Stimulated activated CD8-positive, alpha-beta memory T cell treated with anti-CD3 and anti-CD28 coated beads, Interleukin-7, amount 100 ng/mL, for 1 hour (primary cell): ENCODE measurements around the gene MIEF1.

Experiments used
- DNase-seq, 2 donors: peaks; one replicate each; pipeline ENCODE4 v3.0.0-alpha.2; 2020; ENCODE audit warnings: low read depth in 2 of 2

Gene MIEF1

DNA sequence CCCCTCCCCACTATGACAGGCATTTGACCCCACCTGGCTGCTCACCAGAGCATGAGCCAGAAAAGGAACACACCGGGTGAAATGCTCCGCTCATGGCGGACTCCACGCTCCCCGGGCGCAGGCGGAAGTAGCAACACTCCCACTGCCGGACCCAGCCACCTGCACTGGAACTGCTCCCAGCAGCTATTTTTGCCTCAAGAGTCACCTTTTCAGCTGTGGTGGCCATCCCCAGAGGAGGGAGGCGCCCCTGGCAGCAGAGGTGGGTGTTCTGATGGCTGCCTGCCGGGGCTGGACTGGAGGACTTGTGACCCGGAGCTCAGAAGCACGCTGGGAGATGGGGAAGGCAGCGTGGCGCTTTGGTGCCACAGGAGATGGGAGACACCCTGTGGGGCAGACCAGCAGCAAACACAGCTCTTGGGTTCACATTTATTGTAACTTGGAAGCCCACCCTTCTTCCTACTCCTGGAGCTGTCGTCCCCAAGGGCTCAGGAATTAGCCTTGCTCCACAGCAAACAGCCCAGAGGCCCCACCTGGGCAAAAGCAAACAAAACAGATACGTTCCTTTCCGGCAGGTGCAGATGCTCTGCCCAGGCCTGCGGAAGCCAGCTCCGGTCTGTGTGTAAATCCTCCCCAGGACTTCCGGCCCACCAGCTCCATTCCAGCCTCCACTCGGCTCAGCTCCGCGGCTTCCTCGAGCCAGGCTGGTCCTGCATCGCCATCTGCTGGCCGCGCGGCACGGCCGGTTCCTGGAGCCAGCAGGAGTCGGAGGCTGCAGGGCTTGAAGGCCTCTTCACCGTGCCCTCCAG, 26.8 kb downstream of the MIEF1 start:
- peak; percentile 76 to 78 for DNase-seq

DNA sequence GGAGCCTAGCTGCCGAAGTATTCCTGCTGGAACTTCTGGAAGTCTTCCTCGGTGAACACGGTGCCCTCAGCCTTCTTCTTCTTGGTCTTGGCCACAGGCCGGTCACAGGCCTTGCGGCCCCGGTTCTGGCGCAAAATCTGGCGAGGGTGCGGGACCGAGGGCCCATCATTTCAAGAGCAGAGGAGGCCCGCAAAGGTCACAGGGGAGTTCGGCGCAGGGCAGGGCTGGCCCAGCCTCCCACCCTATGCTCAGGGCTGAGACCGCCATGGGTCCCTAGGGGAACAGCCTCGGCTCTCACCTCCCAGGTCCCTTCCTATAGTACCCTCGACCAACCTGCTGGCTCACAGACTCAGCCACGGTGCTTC, 27.4 kb downstream of the MIEF1 start:
- DNase-seq, result no peak

DNA sequence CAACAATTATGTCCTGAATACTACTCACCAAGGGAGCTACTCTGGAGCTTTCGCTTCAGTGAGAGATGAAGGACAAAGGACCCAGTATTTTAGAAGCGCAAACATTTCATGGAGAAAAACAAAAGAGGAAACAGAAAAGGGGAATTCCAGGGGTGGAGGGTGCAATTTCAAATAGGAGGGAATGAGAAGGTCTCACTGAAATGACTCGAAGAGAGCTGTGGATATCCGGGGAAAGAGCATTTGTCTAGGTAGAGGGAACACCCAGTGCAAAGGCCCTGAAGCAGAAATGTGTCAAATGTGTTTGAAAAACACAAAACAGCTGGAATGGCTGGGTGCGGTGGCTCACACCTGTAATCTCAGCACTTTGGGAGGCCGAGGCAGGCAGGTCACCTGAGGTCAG, 28.0 kb downstream of the MIEF1 start:
- no peak for DNase-seq

DNA sequence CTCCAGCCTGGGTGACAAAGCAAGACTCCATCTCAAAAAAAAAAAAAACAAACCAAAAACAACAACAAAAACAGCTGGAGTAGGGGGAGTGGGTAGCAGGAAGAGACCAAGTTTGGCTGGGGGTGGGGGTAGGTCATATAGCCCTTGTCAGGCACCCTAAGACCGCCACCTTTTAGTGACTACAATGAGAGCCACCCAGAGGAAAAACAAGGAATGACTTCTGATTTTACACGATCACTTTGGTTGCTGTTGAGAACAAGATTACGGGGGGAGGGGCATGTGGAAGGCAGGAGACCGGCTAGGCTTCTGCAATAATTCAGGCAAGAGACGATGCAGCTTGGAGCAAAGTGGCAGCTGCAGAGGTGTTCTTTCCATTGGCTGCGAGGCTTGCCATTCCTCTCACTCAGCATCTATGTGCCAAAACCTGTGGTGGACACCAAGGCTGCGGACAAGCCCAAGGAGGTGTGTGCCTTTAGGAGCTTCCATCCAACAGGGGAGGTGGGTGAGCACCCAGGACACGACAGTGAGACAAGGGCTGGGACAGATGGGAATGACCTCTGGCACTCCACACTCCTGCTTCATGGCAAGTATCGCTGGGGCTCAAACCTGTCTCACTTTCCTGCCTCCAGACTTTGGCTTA, 28.7 kb downstream of the MIEF1 start:
- DNase-seq, result no peak

DNA sequence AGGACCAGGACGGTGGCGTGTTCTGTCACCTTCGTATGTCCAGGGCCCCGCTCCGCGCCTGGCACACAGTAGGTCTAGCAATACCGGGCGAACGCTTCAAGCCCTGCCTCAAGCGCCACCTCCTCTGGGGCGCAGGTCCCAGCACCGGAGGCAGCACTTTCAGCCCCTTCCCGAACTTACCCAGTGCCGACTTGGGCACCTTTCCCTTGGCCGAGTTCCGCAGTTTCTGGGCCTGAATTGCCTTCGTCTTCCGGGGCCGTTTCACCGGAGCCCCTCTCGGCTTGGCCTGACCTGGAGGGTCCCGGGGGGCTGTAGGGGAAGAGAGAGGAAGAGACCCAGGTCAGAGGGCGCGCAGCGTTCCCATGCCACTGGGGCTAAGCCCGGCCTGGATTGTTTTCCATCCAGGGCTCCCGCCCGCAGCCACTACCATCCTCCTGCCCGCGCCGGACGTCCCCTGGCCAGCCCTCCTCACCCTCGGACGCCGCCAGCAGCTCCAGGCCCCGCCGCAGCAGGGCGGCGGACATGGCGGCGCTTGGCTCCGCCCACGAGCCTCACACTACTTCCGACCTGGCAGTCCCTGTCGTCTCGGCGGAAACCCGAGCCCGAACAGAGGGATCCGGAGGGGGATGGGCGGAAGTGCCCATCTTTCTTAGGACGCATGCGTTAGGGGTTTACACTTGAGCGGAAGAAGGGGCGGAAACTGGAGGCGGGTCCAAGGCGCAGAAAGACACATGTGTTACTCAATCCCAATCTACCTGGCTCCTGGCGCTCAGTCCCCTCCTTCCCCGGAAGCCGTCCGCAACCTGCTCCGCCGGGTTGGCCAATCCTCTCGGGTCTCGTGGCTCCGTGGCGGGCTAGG, 30.4 kb downstream of the MIEF1 start, which contains the start of gene RPS19BP1:
RPS19BP1 (minus strand) TSS at position 534 of the 859 bp plus-strand sequence; CDS start at position 524, 10 bp downstream.
- DNase-seq, result peak; percentile 96 to 98

DNA sequence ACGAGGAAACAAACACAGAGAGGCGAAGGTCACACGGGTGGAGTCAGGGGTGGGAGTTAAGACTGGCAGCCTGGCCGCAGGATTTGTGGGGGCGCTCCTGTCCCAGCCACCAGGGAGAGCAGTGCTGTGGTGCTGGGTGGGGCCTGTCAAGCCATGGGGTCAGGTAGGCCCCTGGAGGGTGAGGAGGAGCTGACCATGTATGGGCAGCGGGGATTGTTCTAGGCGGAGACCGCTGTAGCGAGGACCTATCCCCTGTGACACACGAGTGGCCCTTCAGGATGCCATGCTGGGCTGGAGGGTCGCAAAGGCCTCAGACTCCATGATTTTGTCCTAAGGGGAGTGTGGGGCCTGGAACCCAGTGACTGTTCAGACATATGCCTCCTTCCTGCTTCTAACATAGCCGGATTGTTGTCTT, 32.0 kb downstream of the MIEF1 start:
- no peak for DNase-seq

DNA sequence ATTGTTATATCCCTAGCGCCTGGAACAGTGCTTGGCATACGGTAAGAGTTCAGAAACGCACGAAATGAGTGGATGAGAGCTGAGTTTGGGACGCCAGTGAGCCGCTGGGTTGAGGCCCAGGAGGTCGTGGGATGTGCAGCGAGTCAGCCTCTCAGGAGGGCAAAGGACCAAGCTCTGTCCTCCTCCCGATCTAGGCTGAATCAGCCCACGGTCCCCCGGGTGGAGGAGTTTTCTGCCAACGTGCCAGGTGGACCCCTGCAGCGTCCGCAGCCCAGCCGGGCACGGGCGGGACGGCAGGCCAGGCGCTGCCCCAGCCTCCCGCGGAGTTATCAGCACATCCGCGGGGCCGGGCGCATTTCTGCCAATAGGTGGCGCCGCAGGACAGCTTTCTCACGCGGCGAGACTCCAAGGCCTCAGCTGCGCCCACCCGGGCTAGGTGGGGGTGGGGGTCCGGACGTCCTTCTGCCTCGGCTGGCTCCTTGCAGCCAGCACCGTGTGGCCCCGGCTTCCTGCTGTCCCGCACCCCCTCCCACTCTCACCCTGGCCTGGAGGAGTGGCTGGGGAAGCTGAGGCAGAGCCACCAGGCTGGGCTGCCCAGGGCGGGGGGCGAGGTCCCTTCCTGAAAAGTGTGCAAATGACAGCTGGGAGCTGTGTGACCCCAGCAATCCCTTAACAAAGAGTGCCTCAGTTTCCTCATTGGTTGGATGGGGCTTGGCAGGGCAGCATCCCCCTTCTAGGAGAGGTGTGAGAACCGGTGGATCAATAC, 32.7 kb downstream of the MIEF1 start:
- peak; percentile 61 to 74 for DNase-seq

DNA sequence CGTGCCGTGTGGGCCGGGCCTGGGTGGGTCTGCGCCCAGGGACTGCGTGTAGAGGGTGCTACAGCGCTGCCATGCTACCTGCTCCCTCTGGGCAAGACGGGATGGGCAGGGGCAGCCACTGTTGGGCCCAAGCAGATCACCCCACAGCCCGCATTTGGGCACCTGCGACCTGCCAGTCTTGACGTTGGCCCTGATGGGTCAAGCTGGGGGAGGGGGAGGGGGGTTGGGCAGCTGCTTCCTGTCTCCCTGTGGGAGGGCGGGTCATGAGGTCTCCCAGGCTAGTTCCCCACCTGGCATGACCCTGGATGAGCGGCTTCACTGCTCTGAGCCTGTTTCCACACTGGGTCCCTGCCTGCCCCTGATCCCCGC, 33.3 kb downstream of the MIEF1 start:
- no peak for DNase-seq

DNA sequence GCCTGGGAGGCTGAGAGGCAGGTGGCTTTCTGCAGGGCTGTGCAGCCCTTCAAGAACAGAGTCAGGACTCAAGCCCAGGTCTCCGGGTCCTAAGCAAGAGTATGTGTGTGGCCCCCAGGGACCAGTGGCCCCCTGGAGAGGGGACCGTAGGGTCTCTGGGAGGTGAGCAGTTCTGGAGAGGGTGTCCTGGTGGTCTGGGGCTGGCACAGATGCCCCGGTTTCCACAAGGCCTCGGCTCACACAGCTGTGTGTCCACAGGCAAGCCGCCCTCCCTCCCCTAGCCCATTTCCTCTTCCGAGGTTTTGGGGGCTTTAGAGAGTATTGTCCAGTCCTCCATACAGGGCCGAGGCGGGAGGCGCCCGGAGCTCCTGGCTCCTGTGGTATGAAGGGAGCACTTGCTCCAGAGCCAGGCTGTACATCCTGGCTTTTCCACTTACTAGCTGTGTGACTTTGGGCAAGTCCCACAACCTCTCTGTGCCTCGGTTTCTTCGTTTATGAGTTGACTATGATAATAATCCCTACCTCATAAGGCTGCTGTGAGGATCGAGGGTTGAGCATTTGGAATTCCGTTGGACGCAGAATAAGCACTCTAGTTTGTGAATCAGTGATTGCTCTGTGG, 33.9 kb downstream of the MIEF1 start:
- DNase-seq, result no peak

DNA sequence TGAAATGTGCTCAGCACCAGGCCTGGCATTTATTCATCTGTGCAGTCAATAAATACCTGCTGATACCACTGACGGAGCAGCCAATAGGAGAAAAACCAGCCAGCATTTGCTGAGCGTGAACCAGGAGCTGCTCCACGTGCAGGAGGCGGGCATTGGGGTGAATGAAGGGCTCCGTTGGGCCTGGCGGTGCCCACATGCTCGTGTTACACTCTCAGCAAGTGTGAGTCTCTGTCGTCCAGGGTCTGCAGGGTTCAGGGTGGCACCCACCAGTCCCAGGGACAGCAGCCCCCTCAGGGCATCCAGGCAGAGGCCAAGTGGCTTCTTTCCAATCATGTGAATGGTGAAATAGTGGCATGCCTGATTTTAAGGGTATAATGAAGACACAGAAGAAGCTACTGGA, 34.6 kb downstream of the MIEF1 start:
- no peak for DNase-seq

DNA sequence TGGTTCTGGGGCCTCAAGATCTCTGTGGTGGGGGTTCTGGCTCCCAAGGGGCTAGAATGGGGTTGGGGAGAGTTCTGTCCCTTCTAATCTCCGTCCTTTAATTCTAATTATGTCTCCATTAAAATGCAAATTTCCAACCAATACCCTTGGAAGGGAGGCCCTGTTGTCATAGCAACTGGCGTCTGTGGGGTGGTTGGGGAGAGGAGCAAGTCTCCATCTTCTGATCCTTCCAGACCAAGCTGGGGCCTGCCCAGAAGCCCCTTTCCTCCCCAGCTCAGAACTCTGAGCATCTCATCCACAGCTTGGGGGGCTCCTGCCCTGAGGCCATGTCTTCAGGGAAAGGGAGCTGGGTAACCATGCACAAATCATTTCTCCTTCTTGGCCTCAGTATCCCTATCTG, 35.9 kb downstream of the MIEF1 start:
- DNase-seq, result no peak

DNA sequence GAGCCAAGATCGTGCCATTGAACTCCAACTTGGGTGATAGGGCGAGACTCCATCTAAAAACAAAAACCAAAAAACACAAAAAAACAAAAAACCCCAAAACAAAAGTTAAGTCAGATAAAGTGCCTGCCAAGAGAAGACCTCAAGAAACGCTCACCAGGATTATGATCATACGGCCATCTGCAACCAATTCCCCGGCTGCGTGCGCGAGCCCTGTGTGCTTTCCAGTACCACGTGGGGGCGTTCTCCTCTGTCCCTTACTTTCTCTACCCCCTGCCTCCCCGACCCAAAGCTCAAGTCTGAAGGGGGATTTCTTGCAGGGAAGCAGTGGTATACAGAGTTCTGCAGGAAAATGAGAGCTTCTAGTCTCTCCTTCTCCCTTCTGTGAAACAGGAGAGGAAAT, 41.0 kb downstream of the MIEF1 start:
- DNase-seq, result no peak

DNA sequence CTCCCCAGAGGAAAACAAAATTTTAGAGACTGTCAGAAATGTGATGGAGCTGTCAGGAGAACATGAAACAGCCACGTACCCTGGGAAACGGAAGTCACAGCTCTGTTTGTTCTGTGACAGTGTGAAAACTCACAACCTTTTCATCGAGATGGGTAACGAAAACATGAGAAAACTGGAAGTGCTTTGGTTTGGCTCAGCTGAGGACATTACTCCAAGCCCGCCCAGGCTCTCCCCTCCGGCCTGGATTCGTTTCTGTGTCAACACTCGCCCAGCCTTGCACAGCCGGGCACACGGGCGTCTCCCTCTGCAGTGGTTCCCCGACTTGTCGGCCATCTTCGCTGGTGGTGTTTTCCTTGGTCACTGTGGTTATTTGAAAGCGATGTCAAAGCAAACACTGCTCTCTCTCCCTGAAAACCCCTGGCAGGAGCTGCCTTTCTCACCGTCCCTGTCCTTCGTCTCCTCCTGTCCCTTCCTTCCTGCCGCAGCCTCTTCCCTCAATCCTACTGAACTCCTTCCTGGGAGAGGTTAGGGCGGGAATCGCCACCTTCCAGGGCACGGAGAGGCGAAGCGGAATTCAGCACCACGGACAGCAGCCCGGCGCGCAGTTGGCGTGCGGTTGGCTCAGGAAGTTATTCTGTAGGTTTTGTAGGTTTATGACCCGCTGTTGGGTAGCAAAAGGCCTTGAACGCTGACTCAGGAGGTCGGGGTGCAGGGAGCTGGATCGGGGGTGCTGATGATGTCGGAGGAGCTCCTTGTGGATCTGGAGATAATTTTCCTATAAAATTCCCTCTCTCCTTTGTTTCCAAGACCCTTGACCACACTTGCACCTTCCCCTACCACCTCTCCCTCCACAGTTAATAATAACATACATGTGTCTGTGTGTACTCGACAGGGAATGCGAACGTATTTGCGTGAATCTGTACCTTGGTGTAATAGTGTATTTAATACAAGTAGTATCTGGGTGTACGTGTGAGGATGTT, 43.6 kb downstream of the MIEF1 start:
- peak; percentile 53 to 68 for DNase-seq

DNA sequence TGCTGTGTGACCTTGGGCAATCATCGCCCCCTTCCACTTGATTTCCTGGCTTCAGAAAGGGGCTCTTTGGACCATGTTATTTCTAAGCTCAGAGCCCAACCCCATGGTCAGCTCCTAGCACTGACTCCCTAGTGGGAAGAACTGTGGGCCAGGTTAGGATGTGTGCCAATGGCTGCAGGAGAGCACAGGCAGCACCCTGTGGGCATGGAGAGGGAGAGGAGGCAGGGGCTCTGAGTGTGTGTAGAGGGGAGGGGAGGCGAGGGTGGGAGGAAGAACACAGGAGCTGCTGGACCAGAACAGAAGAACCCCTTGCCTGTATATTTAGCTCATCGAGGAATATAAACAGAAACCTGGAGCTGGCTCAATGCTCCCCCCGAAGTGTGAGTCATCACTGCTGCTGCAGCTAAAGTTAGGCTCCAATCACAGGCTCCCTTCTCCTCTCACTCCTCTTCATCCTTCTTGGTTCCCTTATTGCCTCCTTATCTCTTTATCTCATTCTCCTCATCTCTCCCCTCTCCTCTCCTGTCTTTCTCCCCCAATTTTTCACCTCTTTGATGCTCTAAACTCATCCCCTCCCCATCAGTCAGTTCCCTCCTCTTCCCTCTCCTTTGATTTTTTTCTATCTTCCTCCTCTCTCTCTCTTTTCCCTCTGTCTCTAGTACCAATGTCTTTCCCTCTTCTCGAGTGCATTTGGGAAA, 44.9 kb downstream of the MIEF1 start:
- DNase-seq, result no peak

DNA sequence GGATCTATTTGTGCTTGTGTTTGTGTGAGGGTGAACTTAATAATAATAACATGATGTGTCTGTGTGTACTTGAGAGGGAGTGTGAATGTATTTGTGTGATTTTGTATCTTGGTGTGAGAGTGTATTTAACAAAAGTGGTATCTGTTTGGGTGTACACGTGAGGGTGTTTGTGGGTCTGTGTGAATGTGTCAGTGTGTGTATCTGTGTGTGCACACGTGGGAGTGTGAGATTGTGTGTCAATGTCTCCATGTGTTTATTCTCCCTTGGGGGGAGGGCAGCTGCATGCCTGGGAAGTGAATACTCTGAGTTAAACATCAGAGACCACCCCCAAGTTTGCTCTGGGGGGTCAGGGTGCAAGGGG, 45.5 kb downstream of the MIEF1 start:
- no peak for DNase-seq

DNA sequence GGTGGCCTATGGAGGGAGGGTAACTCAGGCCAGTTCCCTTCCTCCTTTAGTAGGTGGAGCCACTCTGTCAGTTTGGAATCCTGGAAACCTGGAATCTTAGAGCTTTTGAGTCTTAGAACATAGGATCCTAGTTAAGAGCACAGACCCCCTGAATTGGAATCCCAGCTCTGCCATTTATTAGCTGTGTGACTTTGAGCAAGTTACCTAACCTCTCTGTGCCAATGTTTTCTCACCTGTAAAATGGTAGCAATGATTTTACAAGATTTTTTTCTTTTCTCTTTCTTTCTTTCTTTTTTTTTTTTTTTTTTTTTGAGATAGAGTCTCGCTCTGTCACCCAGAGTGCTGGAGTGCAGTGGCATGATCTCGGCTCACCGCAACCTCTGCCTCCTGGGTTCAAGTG, 51.3 kb downstream of the MIEF1 start:
- no peak for DNase-seq

DNA sequence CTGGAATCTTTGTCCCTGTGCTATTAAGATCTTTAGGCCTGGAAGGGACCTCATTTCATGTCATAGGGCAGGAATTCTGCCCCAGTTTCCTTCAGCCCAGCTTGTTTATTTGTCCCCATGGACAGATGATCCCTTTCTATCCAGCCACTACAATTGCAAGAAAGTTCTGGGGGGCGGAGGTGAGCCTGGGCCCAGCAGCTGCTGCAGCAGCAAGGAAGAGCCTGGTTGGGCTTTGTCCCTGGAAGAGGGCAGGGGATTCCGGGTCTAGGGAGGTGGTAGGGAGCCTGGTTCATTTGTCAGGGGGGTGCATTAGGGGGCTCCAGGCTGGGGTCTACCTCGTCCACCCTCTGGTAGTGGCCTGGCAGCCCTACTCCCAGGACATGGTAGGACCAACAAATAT, 52.1 kb downstream of the MIEF1 start:
- no peak for DNase-seq

DNA sequence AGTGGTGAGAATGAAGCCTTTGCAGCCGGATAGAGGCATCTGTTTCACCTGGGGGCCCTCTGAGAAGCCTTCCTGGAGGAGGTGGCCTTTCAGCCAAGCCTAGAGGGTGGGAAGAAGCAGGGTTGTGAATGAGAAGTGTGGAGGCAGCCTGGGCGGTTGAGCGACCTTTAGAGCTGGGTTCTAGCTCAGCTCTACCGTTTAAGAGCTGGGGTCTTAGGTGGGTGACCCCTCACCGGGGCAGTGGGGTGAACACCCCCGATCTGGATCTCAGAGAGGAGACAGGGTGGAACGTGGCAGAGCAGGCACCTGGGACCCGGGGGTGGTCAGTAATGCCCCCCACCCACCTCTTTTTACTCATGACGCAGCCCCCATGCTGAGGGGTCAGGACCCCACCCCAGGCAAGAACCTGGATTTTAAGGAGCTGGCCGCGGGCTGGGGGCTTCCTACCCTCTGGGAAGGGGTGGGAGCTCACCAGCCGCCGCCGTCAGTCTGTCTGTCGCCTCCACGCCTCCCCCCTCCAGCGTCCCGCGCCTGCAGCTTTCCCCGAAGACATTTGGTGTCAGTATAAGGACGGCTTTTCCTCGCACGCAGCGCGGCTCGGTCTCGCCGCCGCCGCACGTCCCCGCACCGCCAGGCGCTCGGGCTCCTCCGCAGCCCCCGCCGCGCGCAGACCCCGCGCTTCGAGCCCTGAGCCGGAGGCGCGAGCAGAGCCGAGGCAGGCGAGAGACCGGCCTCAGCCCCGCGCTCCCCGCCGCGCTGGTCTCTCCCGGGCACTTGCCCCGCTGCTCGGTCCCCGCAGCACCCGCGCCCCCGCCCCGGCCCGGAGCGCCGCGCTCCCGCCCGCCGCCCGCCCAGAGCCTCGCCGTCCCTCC, 55.1 kb downstream of the MIEF1 start:
- no peak for DNase-seq
